ENCODE data around the gene JAKMIP1.

- TF ChIP-seq CTCF (IDR thresholded peaks at IDR 0.05) (no peak), POLR2A (IDR thresholded peaks at IDR 0.05) (no peak)
These were observed 189.1 kb downstream of the JAKMIP1 start for GRCh38 chr4:6011271-6011671.
